HG03520 (cell line): ENCODE measurements around the gene PDK3.

ENCODE experiments used
- ATAC-seq: cut with Tn5 transposase; IDR thresholded peaks from one replicate; pipeline ENCODE4 v1.9.1; 2021; ENCODE audit warnings: mild to moderate bottlenecking, moderate library complexity; ENCODE audit not compliant: unreplicated experiment

Gene PDK3

GRCh38 chrX:24464836-24465531 is at the start of gene PDK3:
Gene PDK3 (plus strand): TSS chrX:24465286. CDS start chrX:24465456, 170 bp downstream.
- peak; percentile 94 for ATAC-seq

DNA sequence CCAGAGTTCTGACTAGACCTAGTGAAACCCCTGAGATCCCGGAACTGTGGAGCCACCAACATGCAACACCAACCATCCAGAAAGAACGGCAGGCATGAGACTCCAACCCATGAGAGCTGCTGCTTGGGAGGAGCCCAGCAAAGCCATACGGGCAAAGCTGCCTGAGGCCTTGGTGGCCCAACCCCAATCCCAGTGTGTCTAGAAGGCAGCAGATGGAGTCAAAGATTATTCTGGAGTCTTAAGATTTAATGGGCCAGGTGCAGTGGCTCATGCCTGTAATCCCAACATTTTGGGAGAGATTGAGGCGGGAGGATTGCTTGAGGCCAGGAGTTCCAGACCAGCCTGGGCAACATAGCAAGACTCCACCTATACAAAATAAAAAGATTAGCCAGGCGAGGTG is 49.2 kb upstream of the PDK3 start:
- ATAC-seq = no peak

DNA sequence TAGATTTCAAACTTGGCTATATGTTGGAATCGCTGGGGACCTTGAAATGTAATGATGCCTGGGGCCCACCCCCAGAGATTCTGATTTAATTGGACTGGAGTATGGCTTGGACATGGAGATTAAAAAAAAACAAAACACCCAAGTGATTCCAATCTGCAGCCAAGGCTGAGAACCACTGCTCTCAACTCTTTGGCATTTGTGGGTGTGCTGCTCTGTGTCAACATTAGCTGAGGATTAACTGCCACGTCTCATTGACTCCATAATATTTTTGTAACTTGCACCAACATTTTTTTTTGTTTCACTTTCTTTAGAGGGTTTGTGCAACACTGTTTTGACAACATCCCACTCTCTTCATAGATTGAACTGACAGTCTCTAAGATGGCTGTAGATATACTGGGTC is 41.1 kb upstream of the PDK3 start:
- no peak for ATAC-seq

- no peak for ATAC-seq
Observed at GRCh38 chrX:24424948-24425347, 40.1 kb upstream of the PDK3 start.

- ATAC-seq = no peak
Observed at GRCh38 chrX:24425806-24426205, 39.3 kb upstream of the PDK3 start.

GRCh38 chrX:24426340-24426913 is 38.7 kb upstream of the PDK3 start:
- no peak for ATAC-seq

GRCh38 chrX:24426921-24427746 is 38.0 kb upstream of the PDK3 start:
- ATAC-seq = no peak

DNA sequence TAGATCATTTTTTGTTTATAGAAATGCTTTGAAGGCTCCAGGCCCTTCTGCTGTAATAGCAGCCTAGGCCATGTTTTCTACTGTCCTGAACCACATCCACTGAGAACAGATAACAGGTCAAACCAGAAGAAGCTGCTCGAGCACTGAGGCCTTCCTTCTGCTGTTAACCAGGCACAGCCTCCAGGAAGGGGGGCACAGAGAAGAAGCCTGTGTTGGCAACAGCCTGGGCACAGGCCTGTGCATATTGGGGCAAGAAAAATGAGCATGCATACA is 37.4 kb upstream of the PDK3 start:
- no peak for ATAC-seq

GRCh38 chrX:24428516-24428915 is 36.6 kb upstream of the PDK3 start:
- ATAC-seq = no peak

- no peak for ATAC-seq
Observed at GRCh38 chrX:24435060-24435459, 30.0 kb upstream of the PDK3 start.

DNA sequence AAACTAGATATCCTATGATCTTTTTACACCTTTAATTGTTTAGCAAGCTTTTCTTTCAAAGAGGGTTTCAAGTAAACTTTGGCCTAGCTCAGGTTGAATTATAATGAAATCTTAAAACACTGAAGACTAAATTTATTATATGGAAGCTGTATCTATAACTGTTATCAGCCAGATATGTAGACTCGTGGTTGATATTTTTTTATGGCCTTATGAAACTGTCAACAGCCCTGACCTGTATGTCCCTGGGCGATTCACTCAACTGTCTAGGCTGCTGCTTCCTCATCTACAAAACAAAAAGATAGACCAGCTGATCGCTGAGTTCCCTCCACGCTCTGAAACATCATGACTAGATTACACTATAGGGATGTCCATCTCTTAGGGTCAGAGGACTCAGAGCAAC is 21.2 kb upstream of the PDK3 start:
- ATAC-seq = no peak

DNA sequence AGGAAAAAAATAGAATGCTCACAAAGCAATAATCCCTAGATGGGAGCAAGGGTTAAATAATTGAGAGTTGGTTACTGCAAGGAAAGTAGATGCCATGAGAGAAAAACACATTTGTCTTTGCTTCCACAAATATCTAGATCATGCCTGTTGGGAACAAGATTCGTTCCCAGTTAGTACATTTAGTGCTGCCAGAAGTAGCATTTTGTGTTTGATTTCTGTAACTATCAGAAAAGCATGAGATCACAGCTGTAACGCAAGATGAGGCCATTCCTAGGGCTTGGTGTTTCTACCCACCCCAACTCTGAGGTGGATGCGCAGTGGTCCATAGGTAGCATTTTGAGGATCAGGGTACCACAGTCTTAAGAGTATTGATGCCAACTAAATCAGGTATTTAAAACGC is 20.4 kb upstream of the PDK3 start:
- no peak for ATAC-seq

DNA sequence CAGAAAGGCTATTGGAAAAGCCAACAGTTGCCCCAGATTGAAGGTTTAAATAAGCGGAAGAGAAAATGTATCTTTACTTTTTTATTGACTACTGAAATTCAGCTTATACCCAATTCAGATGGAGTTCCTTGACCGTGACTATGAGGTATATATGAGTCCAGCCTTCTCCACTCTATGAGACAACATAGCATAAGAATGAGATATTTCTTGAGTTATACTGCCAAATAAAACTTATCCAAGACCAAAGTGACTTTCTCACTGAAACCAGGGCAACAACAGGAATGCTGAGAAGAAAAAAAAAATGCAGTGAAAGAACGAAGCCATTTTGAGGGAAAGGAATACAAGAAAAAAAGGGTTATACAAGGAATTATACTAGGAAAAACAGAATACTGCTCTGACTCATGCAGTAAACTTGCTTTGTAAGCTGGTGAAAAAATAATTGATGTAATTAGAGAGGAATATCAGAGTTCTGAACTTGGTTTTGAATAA is 16.3 kb upstream of the PDK3 start:
- no peak for ATAC-seq

DNA sequence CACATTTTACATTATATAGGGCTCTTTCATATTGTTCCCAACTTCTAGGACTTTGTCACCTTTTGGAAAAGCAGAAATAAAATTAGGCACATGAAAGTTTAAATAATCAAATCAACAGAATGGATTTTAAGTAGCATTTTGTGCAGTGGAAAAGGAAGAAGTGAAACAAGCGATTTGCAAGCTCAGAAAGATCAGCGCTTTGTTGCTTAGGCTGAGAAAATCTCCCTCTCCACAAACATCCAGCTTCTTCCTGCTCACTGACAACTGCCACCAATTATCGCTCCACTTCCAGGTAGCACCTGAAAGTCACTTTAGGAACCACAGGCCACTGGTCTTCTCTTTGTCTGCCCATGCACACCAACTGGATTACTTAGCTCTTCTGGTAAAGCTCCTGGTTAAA is 2.0 kb upstream of the PDK3 start:
- ATAC-seq = no peak

- ATAC-seq = no peak
Observed at GRCh38 chrX:24464498-24464835, 619 bp upstream of the PDK3 start.

DNA sequence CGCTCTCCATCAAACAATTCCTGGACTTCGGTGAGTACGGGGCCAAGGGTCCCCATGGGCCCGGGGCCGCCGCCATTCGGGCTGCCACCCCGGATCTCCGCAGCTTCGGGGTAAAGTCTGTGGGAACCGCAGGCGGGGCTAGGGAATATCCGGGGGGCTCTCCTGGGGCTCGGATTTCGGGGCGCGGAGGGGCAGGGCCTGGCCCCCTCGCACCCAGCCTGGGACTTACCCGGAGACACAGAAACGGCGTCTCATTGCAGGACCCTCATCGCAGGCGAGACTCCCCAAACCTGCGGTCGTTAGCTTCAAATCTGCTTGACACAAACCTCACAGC is 413 bp downstream of the PDK3 start:
- ATAC-seq = peak; percentile 10

- ATAC-seq = no peak
Observed at GRCh38 chrX:24466025-24466424, 939 bp downstream of the PDK3 start.

GRCh38 chrX:24468245-24468644 is 3.2 kb downstream of the PDK3 start:
- no peak for ATAC-seq

GRCh38 chrX:24471808-24472207 is 6.7 kb downstream of the PDK3 start:
- no peak for ATAC-seq

GRCh38 chrX:24475480-24475879 is 10.4 kb downstream of the PDK3 start:
- no peak for ATAC-seq

GRCh38 chrX:24478509-24478908 is 13.4 kb downstream of the PDK3 start:
- ATAC-seq = no peak

- peak; percentile 91 for ATAC-seq
Observed at GRCh38 chrX:24479924-24480323, 14.8 kb downstream of the PDK3 start.
